AG10803 (cell line): ENCODE results near the gene CIAO2A.

Experiments used
- DNase-seq: peaks from one replicate; pipeline ENCODE4 v3.0.0; 2010; ENCODE audit warnings: low read depth
- H3K4me3 ChIP-seq: 2 replicates; pipeline ENCODE4 v1.5.1; 2011; ENCODE audit warnings: mild to moderate bottlenecking, low read length, control low read depth
- CTCF ChIP-seq: conservative IDR thresholded peaks from 2 replicates; pipeline ENCODE4 v1.5.1; 2011; ENCODE audit warnings: mild to moderate bottlenecking, low read length, control low read depth, inconsistent platforms

CIAO2A gene

GRCh38 chr15:64024172-64025050 is 69.2 kb downstream of the CIAO2A start:
- peak; percentile 36 for DNase-seq
- no peak overlapping the region for H3K4me3 ChIP-seq
- peak; percentile 26 for TF ChIP-seq CTCF

- DNase-seq, result no peak
- TF ChIP-seq CTCF, result no peak
- no peak overlapping the region for H3K4me3 ChIP-seq
Observed at GRCh38 chr15:64023220-64023619, 70.4 kb downstream of the CIAO2A start.

- DNase-seq, result no peak
- H3K4me3 ChIP-seq, result no peak overlapping the region
- no peak for TF ChIP-seq CTCF
Observed at GRCh38 chr15:64022571-64022970, 71.1 kb downstream of the CIAO2A start.
